NCI-H446 treated with DMSO at 0.1 percent for 48 hours (cell line): ENCODE data around the gene PLXNA4.
A peak's percentile ranks its signal among the peaks of the same experiment; 100 is the strongest.
"Not testable (repeated sequence)": the region's sequence is repeated elsewhere in the genome, so short reads cannot be mapped to it uniquely, and the experiment has no call there.

Source experiments
- DNase-seq: peaks from one replicate; lab custom pipeline; 2025; lab: John Stamatoyannopoulos, UW

The PLXNA4 gene

GRCh38 chr7:132169730-132170129, 406.5 kb downstream of the PLXNA4 start:
- DNase-seq, result no peak

GRCh38 chr7:132168239-132168638, 408.0 kb downstream of the PLXNA4 start:
- no peak for DNase-seq

DNA sequence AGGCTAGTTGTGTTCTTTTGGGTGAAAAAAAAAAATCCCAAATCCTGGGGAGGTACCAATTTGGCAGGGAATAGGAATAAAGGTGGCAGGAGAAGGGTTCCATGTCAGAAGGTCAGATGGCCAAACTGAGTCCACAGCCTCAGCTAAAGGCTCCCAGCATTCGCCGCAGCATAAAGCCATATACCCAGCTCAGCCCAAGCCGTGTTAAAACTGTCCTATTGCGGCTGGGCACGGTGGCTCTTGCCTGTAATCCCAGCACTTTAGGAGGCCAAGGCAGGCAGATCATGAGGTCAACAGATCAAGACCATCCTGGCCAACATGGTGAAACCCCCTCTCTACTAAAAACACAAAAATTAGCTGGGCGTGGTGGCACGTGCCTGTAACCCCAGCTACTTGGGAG, 410.6 kb downstream of the PLXNA4 start:
- not testable (repeated sequence) for DNase-seq

DNA sequence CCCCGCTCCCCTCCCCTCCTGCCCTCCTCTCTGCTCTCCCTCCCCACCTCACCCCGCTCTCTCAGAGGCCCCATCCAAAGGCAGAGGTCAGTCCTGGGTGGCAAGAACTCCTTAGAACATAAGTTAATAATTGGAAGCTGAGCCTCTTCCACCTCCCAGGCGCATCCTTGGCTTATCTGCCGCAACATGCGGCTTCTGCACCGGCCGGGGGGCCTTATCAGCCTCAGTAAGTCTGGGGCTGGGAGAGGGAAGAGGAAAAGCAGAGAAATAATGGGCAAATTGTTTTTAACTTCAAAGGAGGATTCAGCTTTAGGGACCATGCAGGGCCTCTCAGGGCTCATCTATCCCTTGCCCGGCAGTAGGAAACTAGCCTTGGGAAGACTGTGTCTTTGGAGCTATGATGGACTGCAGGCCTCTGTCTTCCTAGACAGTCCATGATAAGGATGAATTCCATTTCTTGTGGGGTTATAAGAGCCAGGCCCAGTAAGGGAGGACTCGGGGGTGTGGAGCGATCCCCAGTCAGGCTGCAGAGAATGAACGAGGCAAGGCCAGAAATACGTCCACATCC, 411.6 kb downstream of the PLXNA4 start:
- no peak for DNase-seq

GRCh38 chr7:132162556-132163144, 413.6 kb downstream of the PLXNA4 start:
- no peak for DNase-seq

GRCh38 chr7:132161976-132162375, 414.3 kb downstream of the PLXNA4 start:
- no peak for DNase-seq

DNA sequence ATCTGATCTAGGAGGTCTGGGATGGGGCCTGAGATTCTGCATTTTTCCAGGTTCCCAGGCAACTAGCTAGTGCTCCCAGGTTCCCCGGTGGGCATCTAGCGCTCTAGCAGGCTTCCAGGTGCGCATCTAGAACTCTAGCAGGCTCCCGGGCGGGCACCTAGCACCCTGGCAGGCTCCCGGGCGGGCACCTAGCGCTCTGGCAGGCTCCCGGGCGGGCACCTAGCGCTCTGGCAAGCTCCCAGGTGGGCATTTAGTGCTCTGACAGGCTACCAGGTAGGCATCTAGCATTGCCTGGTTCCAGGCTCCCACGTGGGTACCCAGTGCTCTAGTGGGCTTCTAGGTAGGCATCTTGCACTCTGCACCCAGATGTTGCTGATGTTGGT, 414.7 kb downstream of the PLXNA4 start:
- no peak for DNase-seq

DNA sequence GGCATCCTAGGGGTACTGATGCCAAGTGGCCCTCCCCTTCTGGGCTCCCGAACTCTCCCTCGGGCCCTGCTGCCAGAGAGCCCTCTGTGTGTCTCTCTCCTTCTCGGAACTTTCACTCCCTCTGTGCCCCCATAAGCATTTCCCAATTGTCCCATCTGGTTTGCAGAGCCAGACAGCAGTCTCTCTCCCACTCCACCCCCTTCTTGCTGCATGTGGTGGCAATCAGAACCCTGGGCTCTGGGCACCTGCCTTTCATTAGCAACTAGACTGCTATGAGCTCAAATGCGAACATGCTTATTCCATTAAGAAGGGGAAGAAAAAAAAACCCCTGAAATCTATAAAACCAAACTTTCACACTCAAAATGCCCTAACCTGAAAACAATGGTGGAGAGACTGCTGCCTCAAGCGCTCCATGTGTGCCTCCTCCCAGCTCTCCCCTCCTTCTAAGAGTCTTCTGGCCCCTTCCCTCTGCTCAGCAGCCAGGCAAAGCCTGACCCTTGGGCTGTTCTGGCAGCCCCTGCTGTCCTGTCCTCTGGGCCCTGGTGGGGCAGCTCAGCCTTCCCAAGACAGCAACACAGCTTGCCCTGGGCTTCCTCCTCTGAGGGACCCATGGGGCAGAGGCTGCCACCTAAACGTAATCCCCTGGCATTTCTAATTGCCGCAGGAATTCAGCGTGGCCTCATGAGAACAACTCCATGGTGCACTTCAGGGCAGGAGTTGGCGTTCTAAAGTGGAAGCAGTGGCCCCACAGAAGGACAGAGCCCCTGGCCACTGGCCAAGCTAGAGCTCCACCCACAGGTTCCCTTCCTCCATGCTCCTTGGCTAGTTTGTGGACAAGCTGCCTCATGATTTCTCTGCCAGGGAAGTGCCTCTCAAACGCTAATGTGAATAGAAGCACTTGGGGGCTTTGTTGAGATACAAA, 415.4 kb downstream of the PLXNA4 start:
- peak; percentile 62 for DNase-seq

GRCh38 chr7:132158841-132159240, 417.4 kb downstream of the PLXNA4 start:
- no peak for DNase-seq

GRCh38 chr7:132158166-132158565, 418.1 kb downstream of the PLXNA4 start:
- DNase-seq, result no peak

DNA sequence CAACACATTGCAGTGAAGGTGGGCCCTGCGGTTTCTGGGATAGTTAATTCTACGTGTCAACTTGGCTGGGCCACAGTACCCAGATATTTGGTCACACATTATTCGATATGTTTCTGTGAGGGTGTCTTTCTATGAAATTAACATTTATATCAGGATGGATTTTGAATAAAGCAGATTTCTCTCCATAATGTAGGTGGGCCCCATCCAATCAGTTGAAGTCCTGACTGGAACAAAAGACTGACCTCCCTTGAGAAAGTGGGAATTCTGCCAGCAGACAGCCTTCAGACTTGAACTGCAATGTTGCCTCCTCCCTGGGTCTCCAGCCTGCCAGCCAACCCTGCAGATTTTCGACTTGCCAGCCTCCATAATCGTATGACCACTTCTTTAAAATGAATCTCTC, 420.6 kb downstream of the PLXNA4 start:
- DNase-seq, result no peak

DNA sequence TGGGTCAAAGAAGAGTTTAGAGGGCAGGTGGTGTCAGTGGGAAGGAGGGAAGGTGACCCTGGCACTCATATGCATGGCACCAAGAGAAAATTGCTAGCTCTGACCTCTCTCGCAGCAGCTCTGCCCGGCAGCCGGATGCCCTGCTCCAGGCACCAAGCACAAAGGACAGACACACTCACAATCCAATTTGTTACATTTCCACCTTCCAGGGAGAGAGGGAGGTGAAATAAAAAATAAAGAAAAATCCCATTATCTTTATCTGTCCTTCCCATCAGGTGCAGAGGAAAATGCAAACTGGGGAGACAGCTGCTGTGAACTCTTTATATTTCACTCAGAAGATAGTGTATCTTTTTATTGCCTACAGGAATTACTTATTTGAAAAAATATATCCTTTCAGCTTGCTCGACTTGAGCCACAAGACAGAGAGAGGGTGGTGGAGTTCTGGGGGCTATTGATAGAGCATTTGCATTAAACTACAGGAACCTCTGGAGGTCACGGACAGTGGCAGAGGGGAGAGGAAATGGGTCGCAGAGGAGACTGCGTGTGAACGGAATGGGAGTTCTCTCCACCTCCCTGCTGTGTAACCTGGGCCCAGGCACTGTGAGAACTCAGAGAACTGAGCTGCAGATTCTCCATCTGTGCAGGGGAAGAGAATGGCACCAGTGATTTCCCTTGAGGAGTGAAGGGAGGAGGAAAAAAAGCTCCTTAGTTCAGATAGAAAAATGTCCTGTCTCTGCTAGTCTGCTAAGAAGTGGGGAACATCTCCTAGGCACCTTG, 421.4 kb downstream of the PLXNA4 start:
- no peak for DNase-seq

- no peak for DNase-seq
These were observed 422.0 kb downstream of the PLXNA4 start for GRCh38 chr7:132154248-132154647.

DNA sequence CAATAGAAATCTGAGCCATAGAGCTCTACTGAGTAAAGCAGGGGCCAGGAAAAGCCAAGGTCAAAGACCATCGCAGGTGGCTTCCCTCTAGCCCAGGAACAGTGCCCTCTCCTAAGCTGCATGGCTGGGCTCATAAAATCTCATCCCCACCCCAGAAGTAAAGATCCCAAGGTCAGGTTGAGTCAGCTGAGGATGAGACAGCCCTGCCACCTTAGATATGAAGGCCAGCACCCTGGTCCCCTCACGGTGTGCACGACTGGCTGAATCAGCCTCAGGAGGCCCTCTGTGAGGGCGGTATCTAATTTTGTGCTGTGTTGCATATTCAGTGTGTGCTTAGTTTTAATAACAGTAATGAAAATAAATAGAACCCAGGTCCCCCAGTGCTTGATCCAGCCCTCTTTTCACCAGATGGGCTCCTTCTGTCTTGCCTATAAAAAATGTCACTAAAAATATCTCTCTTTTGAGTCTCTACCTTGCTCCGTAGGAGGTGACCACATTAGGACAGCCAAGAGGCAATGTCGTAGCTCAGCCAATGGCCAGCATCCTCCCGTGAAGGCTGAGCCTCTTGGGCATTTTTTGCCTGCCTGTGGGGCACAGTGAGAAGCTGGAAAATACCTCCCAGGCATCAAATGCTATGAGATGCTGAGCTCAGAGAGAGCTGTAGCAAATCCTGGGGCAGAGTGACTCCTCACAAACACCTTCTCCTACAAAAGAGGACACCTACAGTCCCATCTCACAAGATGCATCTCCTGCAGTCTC, 424.0 kb downstream of the PLXNA4 start:
- no peak for DNase-seq

GRCh38 chr7:132150711-132151110, 425.6 kb downstream of the PLXNA4 start:
- DNase-seq, result no peak

DNA sequence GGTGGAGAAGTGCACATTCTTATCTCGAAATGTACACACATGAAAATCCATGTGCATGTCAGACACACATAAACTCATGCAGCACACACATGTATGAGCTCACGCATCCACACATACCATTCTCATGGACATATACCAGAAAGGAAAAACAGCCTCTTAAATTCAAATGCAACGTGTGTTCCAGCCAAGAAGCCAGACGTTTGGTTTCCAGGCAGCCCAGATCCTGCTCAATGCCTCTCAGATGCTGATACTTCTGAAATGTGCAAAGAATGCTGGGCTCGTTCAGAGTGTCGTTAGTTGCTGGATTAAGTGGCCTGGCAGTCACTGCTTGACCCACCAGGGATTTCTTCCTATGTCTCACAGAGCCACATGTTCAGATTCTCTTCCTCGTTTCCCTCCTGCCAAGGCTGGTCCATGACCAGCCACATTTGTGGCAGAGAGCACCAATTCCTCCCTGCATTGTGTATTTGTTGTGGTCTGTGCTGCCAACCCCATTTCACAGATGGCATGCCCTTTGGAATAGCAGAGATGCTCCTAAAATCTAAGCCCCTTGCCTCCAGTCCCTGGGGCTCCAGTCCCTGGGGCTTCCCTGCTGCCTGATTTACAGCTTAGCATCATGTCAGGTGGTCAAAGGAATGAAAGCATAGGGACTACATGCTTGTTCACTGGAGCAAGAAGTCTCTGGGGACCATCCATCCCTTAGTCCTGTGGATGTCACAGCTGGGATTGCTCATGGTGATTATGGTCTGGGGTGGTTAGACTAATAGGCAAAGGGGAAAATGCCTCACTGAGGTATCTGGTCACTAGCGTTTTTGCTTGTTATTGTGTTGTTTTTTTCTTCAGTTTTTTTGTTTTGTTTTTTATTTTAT, 426.6 kb downstream of the PLXNA4 start:
- no peak for DNase-seq

- no peak for DNase-seq
These were observed 427.4 kb downstream of the PLXNA4 start for GRCh38 chr7:132148876-132149275.

DNA sequence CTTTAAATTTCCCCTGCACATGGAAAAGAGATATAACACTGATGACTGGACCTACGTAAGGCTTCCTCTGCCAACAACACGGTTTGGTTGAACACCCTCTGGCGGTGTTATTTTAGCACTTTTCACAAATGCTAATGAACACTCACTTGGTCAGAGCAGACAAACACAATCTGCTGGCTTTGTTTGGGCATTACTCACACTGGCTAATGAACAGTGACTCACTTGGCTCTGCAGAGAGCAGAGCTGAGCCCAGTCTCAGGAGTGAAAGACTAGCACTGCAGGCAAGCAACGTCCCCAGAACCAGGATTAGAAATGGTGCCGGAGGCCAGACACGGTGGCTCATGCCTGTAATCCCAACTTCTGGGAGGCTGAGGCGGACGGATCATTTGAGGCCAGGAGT, 430.8 kb downstream of the PLXNA4 start:
- peak; percentile 94 for DNase-seq

GRCh38 chr7:132145063-132145462, 431.2 kb downstream of the PLXNA4 start:
- no peak for DNase-seq

DNA sequence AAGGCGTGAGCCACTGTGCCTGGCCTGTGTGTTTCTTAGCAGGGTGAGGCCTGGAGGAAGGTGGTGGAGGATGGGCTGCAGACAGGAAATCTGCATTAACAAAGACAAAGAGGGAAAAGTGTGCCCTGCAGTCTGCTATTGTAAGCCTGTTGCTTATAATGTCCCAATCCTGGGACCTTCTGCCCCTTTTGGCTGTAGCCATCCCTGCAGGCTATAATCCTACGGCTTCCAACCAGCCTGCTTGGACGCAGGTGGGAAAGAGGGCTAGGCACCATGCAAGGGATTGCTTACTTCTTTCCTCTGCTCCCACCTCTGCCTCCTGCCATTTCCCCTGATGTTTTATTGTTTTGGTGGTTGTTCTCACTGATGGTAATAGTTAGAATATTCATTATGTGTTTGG, 434.3 kb downstream of the PLXNA4 start:
- DNase-seq, result no peak

DNA sequence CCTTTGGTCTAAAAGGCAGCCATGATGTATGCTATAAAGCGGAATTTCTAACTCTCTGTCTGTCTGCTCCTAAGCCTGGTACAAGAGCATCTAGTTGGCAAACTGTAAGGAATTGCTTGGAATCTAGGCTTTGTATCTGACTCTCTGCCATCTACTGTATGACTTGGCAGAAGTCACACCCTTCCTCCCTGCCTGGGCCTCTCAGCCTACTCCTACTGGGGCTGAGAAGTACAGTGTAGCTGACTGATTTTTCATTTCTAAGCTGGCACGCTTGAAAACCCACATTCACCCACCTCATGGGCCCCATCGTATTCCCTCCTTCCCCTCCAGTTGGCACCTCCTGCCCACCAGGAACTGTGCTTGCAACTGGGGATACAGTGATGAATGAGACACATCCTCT, 435.2 kb downstream of the PLXNA4 start:
- peak; percentile 85 for DNase-seq
